Endometrial microvascular endothelial cells (primary cell): ENCODE results near the gene ATP6V1A. TPM values are rescaled to one million over a fixed set of nuclear protein-coding genes. Genes with fewer than 3 reads are reported as not detected.

ENCODE experiments used
- in situ Hi-C: cut with HindIII; loops from 2 replicates; pipeline ENCODE4 v1.10.0; 2017; ENCODE audit warnings: low sequenced_read_pairs, low pct_unique_long_range_greater_than_20kb; ENCODE audit errors: inconsistent ontology term
- total RNA-seq: library from RNA; depleted of rRNA; stranded (reverse); fragments of >200 nt; gene quantifications from one replicate; pipeline ENCODE4 v1.2.3, GENCODE V29; 2015; ENCODE audit errors: inconsistent ontology term

Gene ATP6V1A
- total RNA-seq, 1 donor from 2014 or later = 66.5 TPM

DNA sequence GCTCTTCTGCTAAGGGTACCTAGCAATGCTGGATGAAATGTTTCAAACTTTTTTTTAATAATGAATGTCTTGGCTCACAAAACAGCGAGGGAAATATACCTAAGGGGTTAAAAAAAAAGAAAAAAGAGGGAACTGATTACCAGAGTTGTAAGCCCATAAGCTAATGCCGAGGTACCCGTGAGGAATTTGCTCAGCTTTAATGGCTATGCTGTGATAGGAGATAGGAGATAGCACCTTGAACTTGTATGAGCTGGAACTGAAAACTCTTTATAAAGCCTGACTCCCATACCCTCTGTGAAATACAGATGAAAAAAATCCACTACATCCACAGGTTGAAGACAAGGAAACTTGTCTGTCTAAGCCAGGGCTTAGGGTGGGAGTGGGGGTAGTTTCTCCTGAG lies 105.7 kb downstream of the ATP6V1A start:
- in situ Hi-C loops = no loop called here

Other genes with a start within 250 kb of the ATP6V1A start
- gene SPICE1, start 231.9 kb upstream of the ATP6V1A start, total RNA-seq = 2.9 TPM
- gene SIDT1, start 214.5 kb upstream of the ATP6V1A start, total RNA-seq = not detected
- gene USF3, start 50.4 kb upstream of the ATP6V1A start, total RNA-seq = 7.6 TPM
- 143 TPM for gene NAA50, start 786 bp upstream of the ATP6V1A start, total RNA-seq
- gene GRAMD1C, start 91.8 kb downstream of the ATP6V1A start, total RNA-seq = 5.2 TPM
- gene ZDHHC23, start 201.0 kb downstream of the ATP6V1A start, total RNA-seq = 3.1 TPM